Middle frontal gyrus (tissue), 1 donor: ENCODE data around the gene TMC2.
A peak's percentile ranks its signal among the peaks of the same experiment; 100 is the strongest.

Experiments used
- DNase-seq: peaks from one replicate; pipeline ENCODE4 v3.0.0-alpha.2; 2015; ENCODE audit warnings: low spot score; ENCODE audit errors: extremely low spot score

Gene TMC2

DNA sequence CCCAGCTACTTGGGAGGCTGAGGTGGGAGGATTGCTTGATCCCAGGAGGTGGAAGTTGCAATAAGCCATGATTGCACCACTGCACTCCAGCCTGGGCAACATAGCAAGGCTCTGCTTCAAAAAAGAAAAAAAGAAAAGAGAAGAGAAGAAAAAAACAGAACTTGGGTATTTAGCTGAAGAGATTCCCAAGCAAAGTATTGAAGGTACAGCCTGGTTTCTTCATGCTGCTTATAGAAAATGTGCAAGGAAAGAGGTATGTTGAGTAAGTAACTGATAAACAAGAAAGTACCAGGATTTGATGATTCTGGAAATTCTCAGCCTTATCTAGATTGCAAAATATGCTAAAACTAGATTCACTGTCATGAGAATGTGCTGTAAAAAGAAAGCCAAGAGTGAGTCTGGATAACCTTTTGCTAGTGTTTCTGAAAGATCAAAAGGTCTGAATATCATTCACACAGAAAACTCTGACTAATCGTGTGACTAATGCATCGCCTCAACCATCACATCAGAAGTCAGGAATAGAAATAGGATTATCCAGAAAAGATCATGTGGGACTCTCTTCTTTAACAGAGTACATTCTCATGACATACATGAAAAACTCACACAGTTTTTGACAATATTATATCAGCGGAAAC is 83.7 kb downstream of the TMC2 start:
- no peak for DNase-seq

DNA sequence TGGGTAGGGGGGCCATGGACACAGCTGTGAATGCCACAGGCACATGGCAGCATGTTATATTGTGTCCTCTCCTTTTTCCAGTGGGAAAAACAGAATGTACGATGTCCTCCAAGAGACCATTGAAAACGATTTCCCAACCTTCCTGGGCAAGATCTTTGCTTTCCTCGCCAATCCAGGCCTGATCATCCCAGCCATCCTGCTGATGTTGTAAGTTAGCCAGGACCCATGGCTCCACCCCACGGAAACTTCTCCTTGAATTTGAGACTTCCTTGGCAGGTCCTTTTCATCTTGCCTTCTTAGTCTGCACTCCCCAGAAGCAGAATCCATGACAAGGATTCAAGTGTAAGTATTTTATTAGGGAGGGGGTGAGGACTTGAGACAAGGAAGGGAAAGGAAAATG is 87.8 kb downstream of the TMC2 start:
- DNase-seq, result no peak

DNA sequence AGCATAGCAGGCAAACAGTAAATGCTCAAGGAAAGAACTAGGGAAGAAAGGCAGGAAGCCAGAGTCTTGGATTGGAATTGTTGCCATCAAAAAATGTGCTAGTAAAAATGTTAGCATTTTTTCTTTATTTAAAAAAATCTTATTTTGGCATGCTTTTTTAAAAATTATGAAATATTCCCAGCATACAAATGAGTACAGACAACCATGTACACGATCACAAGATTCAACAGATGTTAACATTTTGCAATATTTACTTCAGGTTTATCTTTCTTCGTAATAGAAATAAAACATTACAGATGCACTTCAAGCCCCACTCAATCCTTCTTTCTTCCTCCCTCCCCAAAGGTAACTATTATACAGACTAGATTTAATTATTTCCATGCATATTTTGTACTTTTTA is 88.7 kb downstream of the TMC2 start:
- DNase-seq, result no peak

DNA sequence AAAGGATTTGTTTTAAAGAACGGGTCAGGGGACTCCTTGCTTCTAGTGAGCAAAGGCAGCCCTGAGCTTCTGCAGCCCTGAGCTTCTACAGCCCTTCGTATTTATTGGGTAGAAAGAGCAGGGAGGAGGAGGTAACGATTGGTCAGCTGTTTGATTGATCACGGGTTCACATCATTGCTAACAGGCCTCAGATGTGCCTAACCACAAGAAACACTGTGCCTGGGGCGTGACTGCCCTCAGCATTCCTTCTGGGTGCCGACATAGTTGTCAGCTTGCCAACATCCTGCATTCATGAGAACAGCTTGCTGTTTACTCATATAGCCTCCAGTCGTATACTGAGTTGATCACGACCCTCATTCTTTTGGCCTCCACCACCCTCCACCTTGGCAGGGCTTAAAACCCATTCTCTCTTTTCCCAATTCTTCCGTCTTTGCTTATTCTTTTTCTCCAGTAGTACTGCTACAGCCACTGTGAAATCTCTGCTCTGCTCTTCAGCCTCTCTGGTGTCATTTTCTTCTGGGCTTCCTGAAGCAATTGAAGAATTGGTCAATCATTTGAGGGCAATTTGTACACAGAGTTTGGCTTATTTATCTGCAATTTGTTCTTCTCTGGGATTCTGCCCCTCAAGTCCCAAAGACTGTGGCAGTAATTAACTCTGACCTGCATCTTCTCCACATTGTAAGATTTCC is 90.6 kb downstream of the TMC2 start:
- DNase-seq, result no peak

DNA sequence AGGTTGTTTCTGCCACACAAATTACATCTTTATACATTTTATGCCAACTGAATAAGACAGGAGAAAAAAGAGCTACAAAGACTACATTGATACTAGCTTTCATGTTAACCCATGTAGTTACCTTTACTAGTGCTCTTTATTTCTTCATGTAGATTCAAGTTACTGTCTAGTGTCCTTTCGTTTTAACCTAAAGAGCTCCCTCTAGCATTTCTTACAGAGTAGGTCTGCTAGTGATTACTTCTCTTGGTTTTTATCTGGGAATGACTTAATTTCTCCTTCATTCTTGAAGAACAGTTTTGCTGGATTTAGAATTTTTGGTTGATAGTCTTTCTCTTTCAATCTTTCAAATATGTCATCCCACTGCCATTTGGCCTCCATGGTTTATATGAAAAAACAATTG is 94.9 kb downstream of the TMC2 start:
- DNase-seq, result no peak

DNA sequence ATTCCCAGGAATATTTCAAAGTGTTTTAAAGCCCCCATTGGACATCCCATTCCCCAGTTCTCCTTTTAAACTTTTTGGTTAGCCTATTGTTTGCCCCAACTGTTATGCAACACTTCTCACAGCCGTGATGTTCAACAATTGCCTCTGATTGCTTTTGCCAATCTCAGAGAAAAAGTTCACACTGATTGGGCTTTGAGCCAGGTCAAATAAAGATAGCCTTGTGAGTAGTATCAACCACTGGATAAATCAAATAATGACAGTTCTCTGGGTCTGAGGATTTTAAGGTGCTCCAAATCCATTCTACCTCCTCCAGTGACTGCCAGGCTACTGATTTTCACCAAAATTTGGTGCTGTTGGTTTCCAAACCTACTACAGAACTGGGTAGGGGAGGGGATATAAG is 97.0 kb downstream of the TMC2 start:
- no peak for DNase-seq

DNA sequence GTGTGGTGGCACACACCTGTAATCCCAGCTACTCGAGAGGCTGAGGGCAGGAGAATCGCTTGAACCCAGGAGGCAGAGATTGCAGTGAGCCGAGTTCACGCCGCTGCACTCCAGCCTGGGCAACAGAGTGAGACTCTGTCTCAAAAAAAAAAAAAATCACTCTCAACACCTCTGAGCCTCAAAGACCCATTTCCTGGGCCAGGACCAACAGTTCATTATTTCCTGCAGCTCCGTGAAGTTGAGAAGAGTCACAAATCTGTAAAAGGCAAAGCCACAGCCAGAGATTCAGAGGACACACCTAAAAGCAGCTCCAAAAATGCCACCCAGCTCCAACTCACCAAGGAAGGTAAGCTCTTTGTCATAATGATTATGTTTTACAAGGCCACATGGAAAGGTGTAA is 100.9 kb downstream of the TMC2 start:
- no peak for DNase-seq

DNA sequence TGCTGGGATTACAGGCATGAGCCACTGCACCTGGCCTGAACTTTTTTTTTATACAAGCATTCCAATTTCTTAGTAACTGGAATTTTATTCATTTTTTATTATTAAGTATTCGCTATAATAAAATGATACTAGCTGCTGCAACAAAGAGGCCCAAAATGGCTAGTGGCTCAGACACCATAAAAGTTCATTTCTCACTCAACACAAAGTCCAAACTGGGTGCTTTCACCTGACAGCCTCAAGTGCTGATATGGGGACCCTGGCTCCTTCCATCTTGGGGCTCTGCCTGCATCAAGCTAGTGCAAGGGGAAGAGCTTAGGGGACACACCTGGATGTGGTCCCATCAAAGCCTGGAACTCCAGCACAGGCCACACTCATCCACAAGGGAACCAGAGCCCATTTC is 103.9 kb downstream of the TMC2 start:
- DNase-seq, result no peak

DNA sequence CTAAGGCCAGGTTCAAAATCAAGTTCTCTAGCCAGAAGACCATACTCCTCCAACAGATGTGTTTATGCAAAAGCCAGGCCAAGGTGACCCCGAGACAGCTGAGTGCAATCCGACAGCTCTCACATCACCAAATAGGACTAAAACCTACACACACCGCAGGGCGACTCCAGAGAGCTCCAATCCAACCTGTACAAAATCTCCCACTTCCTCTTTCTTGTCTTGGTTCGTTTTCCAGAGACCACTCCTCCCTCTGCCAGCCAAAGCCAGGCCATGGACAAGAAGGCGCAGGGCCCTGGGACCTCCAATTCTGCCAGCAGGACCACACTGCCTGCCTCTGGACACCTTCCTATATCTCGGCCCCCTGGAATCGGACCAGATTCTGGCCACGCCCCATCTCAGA is 104.5 kb downstream of the TMC2 start:
- DNase-seq, result no peak

DNA sequence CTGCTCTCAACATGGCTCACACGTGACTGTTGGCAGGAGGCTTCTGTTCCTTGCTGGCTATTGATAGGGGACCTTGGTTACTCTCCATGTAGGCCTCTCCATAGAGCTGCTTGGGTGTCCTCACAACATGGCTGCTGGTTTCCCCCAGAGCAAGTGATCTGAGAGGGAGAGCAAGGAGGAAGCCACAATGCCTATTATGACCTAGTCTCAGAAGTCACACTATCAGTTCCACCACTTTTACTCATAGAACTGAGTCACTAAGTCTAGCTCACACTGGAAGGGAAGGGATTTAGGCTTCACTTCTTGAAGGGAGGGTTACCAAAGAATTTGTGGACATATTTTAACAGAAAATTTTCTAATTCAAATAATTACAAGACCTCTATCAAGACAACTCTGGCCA is 107.3 kb downstream of the TMC2 start:
- DNase-seq, result no peak

DNA sequence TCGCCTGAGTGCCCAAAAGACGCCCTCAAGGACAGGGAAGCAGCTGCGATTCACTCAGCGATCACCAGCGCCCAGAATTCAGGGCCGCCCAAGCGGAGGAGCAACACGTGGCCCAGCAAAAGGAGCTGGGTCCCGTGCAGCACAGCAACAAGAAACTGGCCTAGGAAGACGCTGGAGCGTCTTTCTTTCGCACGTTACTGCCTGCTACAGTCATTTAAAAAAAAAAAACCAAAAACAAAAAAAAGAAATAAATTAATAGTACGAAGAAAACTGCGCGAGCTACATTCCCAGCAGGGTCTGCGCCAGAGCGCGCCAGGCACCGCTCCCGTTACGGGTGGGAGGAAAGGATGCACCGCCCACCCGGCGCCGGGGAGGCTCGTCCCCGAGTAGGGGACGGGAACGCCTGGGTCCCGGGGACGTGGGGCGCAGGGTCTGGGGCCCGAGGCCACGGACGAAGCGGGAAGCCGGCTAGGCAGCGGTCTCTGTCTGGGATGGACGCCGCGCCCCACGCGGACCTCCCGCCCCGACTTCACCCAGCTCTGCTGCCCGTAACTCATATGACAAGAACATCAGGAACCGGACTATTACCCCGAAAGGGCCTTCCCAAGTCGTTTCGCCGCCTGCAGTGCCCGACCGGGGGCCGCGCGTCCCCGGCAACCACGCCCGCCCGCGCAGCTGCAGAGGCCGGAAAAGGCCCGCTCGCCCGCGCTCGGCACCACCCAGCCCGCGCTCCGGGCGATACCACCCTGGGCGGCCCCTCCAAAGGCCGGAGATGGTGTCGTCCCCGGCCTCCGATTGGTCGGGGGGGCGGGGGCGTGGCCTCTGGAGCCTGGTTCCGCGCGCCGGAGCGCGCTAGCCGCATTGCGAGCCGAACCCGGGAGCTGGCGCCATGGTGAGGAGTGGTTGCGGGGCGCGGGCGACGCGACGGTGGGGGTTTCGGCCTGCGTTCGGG is 115.7 kb downstream of the TMC2 start, which contains the start of gene NOP56:
NOP56 (plus strand) TSS at position 861 of the 952 bp plus-strand sequence; CDS start at position 890, 29 bp downstream.
- peak; percentile 92 for DNase-seq

DNA sequence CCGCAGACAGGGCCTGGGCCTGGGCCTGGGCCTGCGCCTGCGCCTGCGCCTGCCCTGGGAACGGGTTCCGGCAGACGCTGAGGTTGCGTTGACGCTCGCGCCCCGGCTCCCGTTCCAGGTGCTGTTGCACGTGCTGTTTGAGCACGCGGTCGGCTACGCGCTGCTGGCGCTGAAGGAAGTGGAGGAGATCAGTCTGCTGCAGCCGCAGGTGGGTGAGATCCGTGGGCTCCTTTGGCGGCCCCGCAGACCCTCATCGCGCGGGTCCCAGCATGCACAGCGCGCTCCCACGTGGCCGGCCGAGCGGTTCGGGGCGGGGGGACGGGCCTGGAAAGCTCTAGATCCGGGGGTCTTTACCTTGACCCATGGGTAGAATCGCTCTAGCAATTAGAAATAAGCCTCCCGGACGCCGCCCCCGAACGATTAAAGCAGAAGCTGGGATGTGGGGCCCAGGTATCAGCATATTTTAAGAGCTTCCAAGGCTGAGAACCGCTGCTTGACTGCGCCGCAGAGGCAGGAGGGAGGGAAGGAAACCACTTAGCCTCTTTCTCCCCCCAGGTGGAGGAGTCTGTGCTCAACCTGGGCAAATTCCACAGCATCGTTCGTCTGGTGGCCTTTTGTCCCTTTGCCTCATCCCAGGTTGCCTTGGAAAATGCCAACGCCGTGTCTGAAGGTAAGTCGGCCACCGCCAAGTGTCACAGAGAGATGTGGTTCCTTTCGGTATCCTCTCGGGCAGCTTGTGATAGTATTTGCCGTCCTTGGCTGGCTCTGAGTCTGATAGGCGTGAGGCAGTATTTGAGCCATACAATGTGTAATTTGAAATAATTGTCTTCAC is 116.6 kb downstream of the TMC2 start:
- no peak for DNase-seq

DNA sequence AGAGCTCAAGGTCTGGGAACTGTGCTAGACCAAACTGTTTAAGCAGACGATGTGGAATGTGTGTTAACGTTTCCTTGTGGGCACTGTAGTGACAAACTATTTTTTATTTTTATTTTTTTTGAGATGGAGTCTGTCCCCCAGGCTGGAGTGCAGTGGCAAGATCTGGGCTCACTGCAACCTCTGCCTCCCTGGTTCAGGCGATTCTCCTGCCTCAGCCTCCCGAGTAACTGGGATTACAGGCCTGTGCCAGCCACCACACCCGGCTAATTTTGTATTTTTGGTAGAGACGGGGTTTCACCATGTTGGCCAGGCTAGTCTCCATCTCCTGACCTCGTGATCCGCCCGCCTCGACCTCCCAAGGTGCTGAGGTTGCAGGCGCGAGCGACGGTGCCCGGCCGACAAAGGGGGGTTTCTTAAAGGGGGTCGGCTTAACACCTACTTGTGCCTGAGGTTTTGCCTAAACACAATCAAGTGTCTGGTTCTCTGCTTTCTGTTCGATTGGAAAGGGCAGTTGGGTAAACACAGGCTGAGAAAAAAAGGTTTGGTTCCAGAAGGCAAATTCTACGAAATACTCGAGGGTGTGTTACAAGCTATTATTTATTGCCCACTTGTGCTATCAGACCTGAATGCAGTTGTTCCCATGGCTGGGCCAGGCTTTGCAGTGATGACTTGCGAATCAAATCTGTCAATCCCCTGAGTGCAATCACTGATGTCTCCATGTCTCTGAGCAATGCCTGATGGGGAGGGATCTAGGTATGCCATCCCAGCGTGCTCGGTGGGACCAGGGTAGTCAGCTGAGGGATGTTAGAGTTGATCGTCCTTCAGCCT is 117.4 kb downstream of the TMC2 start:
- no peak for DNase-seq

DNA sequence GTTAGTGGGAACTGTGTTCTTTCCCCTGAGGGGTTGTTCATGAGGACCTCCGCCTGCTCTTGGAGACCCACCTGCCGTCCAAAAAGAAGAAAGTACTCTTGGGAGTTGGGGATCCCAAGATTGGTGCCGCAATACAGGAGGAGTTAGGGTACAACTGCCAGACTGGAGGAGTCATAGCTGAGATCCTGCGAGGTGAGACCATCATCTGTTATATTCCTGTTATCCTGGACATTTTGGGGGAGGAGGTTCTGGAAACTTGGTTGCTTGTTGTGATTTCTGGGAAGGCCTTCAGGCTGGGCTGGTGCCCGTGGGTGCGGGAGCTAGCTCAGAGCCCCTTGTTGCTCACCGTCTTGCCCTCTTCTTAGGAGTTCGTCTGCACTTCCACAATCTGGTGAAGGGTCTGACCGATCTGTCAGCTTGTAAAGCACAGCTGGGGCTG is 118.0 kb downstream of the TMC2 start:
- DNase-seq, result no peak

DNA sequence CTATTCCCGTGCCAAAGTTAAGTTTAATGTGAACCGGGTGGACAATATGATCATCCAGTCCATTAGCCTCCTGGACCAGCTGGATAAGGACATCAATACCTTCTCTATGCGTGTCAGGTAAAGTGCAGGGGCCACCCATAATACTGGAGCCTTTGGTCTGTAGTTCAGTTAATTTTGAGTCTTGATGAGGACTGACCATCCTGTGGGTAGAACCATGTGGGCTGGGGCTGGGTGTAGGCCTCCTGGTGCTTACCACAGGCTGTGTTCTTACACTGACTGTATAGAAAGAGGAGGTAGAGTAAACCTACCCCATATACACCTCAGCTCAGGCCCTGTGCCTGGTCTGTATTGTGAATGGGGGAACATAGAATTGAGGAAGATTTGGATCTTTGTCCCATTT is 118.5 kb downstream of the TMC2 start:
- DNase-seq, result no peak

DNA sequence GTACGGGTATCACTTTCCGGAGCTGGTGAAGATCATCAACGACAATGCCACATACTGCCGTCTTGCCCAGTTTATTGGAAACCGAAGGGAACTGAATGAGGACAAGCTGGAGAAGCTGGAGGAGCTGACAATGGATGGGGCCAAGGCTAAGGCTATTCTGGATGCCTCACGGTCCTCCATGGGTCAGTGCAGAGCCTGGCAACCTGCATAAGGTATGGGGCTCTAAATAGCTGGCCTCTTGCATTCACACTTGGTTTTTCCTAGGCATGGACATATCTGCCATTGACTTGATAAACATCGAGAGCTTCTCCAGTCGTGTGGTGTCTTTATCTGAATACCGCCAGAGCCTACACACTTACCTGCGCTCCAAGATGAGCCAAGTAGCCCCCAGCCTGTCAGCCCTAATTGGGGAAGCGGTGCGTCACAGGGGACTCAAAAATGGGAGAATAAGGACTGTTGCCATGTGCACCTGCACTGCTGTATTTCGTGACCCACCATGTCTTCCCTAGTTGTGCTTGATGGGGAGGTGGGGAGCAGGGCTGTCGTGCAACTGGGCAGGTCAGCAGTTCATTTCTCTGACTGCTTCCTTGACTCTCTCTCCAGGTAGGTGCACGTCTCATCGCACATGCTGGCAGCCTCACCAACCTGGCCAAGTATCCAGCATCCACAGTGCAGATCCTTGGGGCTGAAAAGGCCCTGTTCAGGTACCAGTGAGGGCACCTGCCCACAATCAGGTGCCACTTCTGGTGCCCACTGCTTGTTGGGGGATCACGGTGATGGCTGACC is 119.2 kb downstream of the TMC2 start:
- DNase-seq, result no peak

DNA sequence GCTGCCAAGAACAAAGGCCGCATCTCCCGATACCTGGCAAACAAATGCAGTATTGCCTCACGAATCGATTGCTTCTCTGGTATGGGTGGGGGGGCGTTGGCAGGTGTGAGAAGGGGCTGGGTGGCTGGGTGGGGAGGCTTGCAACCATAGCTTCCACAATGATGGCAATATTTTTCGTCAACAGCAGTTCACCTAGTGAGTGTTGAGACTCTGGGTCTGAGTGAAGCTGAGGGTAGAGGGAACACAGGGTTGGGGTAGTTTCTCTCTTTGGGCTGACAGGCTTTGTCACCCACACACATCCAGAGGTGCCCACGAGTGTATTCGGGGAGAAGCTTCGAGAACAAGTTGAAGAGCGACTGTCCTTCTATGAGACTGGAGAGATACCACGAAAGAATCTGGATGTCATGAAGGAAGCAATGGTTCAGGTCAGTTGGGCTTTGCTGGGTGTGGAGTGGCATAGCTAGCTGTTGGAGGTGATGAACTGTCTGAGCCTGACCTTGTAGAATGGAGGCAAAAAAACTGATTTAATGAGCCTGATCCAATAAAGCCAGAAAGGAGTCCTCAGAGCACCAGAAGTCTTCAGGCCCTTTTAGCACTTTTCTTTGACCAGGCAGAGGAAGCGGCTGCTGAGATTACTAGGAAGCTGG is 120.2 kb downstream of the TMC2 start:
- DNase-seq, result no peak

DNA sequence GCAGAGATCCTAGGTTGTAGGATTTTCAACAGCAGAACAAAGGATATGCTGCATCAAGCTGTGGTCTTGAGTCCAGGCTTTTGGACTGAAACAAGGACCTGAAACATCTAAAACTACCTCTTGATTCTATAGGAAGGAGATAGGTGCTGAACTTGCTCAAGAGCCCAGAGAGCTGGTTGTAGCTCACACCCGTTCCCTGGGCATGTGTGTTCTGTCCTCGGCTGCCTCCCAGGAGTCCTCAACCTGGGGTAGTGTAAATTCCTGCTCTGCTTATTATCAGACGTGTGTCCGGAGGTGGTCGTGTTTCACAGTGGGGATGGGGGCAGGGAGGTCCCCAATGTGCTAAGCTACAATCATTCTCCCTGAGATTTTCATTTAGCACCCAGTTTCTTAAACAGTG is 120.9 kb downstream of the TMC2 start:
- no peak for DNase-seq

DNA sequence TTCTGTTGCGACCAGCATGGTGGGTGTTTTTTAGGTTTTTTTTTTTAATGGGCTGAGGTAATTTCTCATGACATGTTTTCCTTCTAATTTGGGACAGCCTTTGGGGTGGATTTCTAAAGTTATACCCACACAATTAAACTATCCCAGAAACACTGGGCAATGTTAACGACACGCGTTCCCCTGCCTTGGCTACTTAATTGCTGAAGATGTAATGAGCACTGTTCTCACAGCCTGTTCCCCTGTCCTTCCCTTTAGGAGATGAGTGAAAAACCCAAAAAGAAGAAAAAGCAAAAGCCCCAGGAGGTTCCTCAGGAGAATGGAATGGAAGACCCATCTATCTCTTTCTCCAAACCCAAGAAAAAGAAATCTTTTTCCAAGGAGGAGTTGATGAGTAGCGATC is 121.3 kb downstream of the TMC2 start:
- no peak for DNase-seq
